Measurements from ENCODE around the gene GTPBP6. TPM values are rescaled to one million over a fixed set of nuclear protein-coding genes. Genes with fewer than 3 reads are reported as not detected.

GTPBP6 gene
- total and polyA plus RNA-seq, 12 donors = 5.3 to 57.1 (median 38.1) TPM

GRCh38 chrX:292900-293897 lies 25.4 kb downstream of the GTPBP6 start:
- peaks cover 0 to 28% of the 10 kb centered on the region in 2 donors for H3K36me3 ChIP-seq (replicated peaks in 1 of 2)
- WGBS, 4 donors = 97 to 98% (median 98%) methylated on average over 37 to 47 of the region's 47 CpGs
- DNase-seq = peak in 2 of 7 donors; percentile 9 to 12

GRCh38 chrX:291411-291901 lies 27.1 kb downstream of the GTPBP6 start:
- DNase-seq = peak in 1 of 7 donors; percentile 12
- no peaks in the 10 kb centered on the region for H3K4me1 ChIP-seq (replicated peaks in 1 of 2)
- TF ChIP-seq POLR2A (IDR thresholded peaks at IDR 0.05) (no peak), CTCF (IDR thresholded peaks at IDR 0.05) (no peak)
- H3K9me3 ChIP-seq (replicated peaks in 1 of 3) = no peaks in the 10 kb centered on the region
- WGBS, 4 donors = 97 to 99% (median 98%) methylated on average over 22 to 29 of the region's 29 CpGs
- no peaks in the 10 kb centered on the region for H3K27me3 ChIP-seq
- H3K4me3 ChIP-seq = no peak overlapping the region
- H3K36me3 ChIP-seq (replicated peaks in 1 of 2) = peaks cover 0 to 28% of the 10 kb centered on the region in 2 donors
- H3K27ac ChIP-seq = no peak overlapping the region
- intact Hi-C loops (cut with DNase I) = no loop called here

More at GRCh38 chrX:292900-293897, 25.4 kb downstream of the GTPBP6 start:
- intact Hi-C loops (cut with DNase I) = no loop called here
- Histone ChIP-seq H3K4me3 (no peak overlapping the region), H3K27ac (no peak overlapping the region), H3K9me3 (replicated peaks in 1 of 3) (no peaks in the 10 kb centered on the region), H3K4me1 (replicated peaks in 1 of 2) (no peaks in the 10 kb centered on the region), H3K27me3 (no peaks in the 10 kb centered on the region)
- TF ChIP-seq CTCF (IDR thresholded peaks at IDR 0.05) (no peak), POLR2A (IDR thresholded peaks at IDR 0.05) (no peak)

GRCh38 chrX:290476-291166 lies 28.0 kb downstream of the GTPBP6 start:
- peak in 1 of 7 donors; percentile 12 for DNase-seq
- 93 to 97% (median 96%) methylated on average over 24 to 42 of the region's 42 CpGs for WGBS, 4 donors
- Histone ChIP-seq H3K4me3 (no peak overlapping the region), H3K27ac (no peak overlapping the region), H3K27me3 (no peaks in the 10 kb centered on the region), H3K9me3 (replicated peaks in 1 of 3) (no peaks in the 10 kb centered on the region), H3K4me1 (replicated peaks in 1 of 2) (no peaks in the 10 kb centered on the region), H3K36me3 (replicated peaks in 1 of 2) (peaks cover 0 to 28% of the 10 kb centered on the region in 2 donors)
- intact Hi-C loops (cut with DNase I) = no loop called here
- TF ChIP-seq POLR2A (IDR thresholded peaks at IDR 0.05) = no peak

GRCh38 chrX:288561-288991 lies 30.0 kb downstream of the GTPBP6 start:
- WGBS, 4 donors = 87 to 98% (median 97%) methylated on average over 3 to 25 of the region's 25 CpGs
- TF ChIP-seq CTCF (IDR thresholded peaks at IDR 0.05) (no peak), POLR2A (IDR thresholded peaks at IDR 0.05) (no peak)
- Histone ChIP-seq H3K27me3 (no peaks in the 10 kb centered on the region), H3K36me3 (replicated peaks in 1 of 2) (peaks cover 0 to 25% of the 10 kb centered on the region in 2 donors), H3K27ac (no peak overlapping the region), H3K4me1 (replicated peaks in 1 of 2) (no peaks in the 10 kb centered on the region), H3K9me3 (replicated peaks in 1 of 3) (no peaks in the 10 kb centered on the region), H3K4me3 (no peak overlapping the region)
- intact Hi-C loops (cut with DNase I) = no loop called here
- DNase-seq = peak in 1 of 7 donors; percentile 2

Data from adrenal gland (tissue), 12 donors.